ENCODE measurements around the gene THAP6. TPM values are rescaled to one million over a fixed set of nuclear protein-coding genes. Genes with fewer than 3 reads are reported as not detected.
A peak's percentile ranks its signal among the peaks of the same experiment; 100 is the strongest.

The THAP6 gene, protein sequence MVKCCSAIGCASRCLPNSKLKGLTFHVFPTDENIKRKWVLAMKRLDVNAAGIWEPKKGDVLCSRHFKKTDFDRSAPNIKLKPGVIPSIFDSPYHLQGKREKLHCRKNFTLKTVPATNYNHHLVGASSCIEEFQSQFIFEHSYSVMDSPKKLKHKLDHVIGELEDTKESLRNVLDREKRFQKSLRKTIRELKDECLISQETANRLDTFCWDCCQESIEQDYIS
- total RNA-seq: 10 to 100 TPM; 22.4 to 25.1 TPM

DNA sequence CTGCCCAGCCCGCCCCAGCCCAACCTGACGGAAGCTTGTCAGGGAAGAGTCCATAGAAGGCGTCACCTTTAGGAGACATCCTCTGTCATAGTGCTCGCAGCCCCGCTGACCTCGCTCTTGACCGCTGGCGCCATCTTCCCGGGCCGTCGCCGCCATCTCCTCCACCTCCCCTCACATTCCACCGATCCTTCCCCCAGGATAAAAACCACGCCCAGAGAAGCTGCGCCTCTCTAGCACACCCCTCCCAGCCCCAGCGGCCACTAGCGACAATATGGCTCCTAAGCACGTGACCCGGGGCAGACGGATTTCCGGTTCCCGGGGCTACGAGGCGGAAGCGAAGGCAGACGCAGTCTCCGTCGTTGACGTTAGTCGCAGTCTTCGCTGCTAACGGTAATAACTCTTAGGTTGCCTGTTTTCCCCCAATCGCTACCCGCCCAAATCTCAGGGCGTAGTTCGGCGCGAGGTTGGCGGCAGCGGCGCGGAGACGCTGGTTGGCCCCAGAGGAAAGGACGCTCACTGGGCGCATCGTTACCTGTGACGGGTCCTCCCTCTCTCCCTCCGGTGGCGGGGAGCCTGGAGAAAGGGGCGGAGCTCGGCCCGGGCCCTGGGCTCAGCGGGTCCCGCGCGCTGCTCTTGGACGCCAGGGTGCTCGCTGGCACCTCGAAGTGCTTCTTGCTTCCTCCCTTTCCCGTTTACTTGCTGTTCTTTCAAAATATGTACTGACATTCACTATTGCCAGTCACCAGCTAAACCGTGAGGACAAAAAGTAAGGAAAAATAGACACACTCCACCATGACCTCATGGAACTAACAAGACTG, at the start of gene THAP6, which contains the start of gene RCHY1:
THAP6 (plus strand) TSS at position 343 of the 818 bp plus-strand sequence. CDS start 980 bp downstream, outside the sequence.
RCHY1 (minus strand) TSS at position 273 of the 818 bp plus-strand sequence; CDS start at position 156, 117 bp downstream.
- Mint-ChIP-seq H3K27ac (peak within 1 kb of the TSS; percentile 99), H3K4me1 (peaks cover 28% of the 10 kb centered on the region), H3K36me3 (peaks cover 29% of the 10 kb centered on the region), H3K27me3 (no peaks in the 10 kb centered on the region), H3K9me3 (peaks cover 2% of the 10 kb centered on the region), H3K4me3 (no peak within 1 kb of the TSS)
- ATAC-seq (ENCODE audit: low read depth) (peak; percentile 90), DNase-seq (peak; percentile 92)
- POLR2A ChIA-PET: interaction anchor here (1.0 to 4.0 kb wide), 8 partner anchors 9 to 426 kb away, joined by 3 to 30 read pairs (median 4); partner anchors contain the start of genes NAAA and USO1

DNA sequence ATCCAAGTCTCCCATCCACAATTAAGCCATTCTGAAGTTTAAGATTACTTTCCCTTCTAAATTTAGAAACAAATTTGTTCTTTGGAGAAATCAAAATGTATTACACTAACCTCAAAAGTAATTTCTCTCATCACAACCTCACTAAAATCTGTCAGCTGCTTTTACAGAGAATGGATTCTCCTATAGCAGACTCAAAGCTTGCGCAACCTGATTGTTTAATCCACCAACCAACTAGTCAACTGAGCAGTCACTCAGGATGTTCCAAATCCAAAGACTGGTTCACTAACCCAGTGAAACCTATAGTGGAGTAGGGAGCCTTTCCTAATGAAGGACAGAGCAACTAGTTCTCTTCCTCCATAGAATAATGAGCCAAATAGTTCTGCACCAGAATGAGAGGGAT, 44.4 kb upstream of the THAP6 start:
- Mint-ChIP-seq H3K27ac (no peak overlapping the region), H3K4me3 (no peak overlapping the region), H3K9me3 (no peaks in the 10 kb centered on the region), H3K36me3 (peaks cover 7% of the 10 kb centered on the region), H3K4me1 (no peaks in the 10 kb centered on the region), H3K27me3 (no peaks in the 10 kb centered on the region)
- POLR2A ChIA-PET: no interaction called here
- ATAC-seq (ENCODE audit: low read depth) (no peak), DNase-seq (no peak)

DNA sequence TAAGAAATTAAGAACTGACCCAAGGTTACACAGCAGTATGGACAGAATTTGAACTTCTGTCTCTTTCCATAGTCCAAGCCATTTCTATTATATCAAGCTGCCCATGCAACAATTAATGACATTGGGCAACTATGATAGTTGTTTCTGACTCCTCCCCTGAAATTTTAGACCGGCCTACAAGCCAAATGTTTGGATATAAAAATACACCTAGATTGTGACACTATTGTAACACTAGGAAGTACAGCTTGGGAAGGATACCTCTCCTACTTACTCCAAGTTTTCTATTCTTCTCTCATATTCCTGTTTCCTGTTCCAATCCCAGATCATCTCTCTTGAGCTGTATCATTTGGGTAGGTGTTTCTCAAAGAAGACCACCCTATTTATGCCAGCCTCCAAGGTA, 43.5 kb upstream of the THAP6 start:
- no peak overlapping the region for H3K4me3 Mint-ChIP-seq

DNA sequence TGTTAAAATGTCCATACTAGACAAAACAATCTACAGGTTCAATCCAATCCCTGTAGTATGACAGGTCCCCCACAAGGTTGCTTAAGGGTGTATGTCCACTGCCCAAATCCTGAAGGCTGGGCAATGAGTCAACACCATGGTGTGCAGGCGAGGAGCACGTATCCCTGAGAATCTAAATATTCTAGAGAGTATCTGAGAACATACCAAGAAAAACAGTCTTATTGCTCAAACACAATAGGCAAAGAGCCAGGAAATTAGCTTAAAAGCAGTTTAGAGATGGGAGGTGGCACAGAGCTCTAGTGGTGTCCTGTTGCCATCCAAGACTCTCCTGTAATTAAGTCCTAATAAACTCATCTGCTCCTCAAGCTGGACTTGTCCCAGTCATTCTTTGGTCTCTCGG, 37.1 kb upstream of the THAP6 start:
- no peak for DNase-seq
- peaks cover 58% of the 10 kb centered on the region for H3K36me3 Mint-ChIP-seq

More for the DNA sequence above, 43.5 kb upstream of the THAP6 start:
- POLR2A ChIA-PET: no interaction called here
- H3K27me3 Mint-ChIP-seq: no peaks in the 10 kb centered on the region
- ATAC-seq (ENCODE audit: low read depth): no peak
- no peak overlapping the region for H3K27ac Mint-ChIP-seq
- H3K9me3 Mint-ChIP-seq: no peaks in the 10 kb centered on the region
- no peaks in the 10 kb centered on the region for H3K4me1 Mint-ChIP-seq
- DNase-seq: no peak
- peaks cover 10% of the 10 kb centered on the region for H3K36me3 Mint-ChIP-seq

GRCh38 chr4:75484190-75484589, 30.1 kb upstream of the THAP6 start:
- DNase-seq (no peak), ATAC-seq (ENCODE audit: low read depth) (no peak)
- H3K4me1 Mint-ChIP-seq: no peaks in the 10 kb centered on the region
- H3K9me3 Mint-ChIP-seq: peaks cover 1% of the 10 kb centered on the region
- peaks cover 29% of the 10 kb centered on the region for H3K36me3 Mint-ChIP-seq
- POLR2A ChIA-PET: no interaction called here
- no peaks in the 10 kb centered on the region for H3K27me3 Mint-ChIP-seq
- no peak overlapping the region for H3K27ac Mint-ChIP-seq
- H3K4me3 Mint-ChIP-seq: no peak overlapping the region

More for the DNA sequence above, 37.1 kb upstream of the THAP6 start:
- Mint-ChIP-seq H3K9me3 (peaks cover 3% of the 10 kb centered on the region), H3K4me1 (peaks cover 2% of the 10 kb centered on the region), H3K27ac (no peak overlapping the region), H3K4me3 (no peak overlapping the region), H3K27me3 (no peaks in the 10 kb centered on the region)
- POLR2A ChIA-PET: no interaction called here
- no peak for ATAC-seq (ENCODE audit: low read depth)

- no peak for ATAC-seq (ENCODE audit: low read depth)
- no peaks in the 10 kb centered on the region for H3K9me3 Mint-ChIP-seq
- no peak overlapping the region for H3K4me3 Mint-ChIP-seq
- POLR2A ChIA-PET: no interaction called here
- no peak for DNase-seq
- no peaks in the 10 kb centered on the region for H3K4me1 Mint-ChIP-seq
- H3K27ac Mint-ChIP-seq: no peak overlapping the region
- peaks cover 7% of the 10 kb centered on the region for H3K36me3 Mint-ChIP-seq
- no peaks in the 10 kb centered on the region for H3K27me3 Mint-ChIP-seq
Measured at GRCh38 chr4:75490155-75490554, 24.1 kb upstream of the THAP6 start.

DNA sequence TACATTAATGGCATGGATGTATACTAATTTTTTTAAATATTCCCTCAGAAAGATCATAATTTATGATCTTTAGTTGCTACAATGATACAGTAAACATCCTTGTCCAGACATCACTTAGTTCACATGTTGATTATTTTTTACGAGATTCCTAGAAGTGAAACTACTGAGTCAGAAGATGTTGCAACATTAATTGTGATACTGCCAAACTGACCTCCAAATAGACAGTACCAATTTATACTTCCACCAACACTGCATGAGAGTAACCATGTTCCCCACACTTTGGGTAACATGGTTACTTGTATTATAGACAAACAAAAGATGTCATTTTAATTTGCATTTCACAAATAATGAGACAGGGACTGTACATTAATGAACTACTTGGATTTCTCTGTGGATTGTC, 19.7 kb upstream of the THAP6 start:
- no peak overlapping the region for H3K4me3 Mint-ChIP-seq
- H3K27ac Mint-ChIP-seq: no peak overlapping the region
- peaks cover 30% of the 10 kb centered on the region for H3K36me3 Mint-ChIP-seq
- H3K4me1 Mint-ChIP-seq: peaks cover 13% of the 10 kb centered on the region
- DNase-seq: no peak
- H3K27me3 Mint-ChIP-seq: no peaks in the 10 kb centered on the region
- ATAC-seq (ENCODE audit: low read depth): no peak
- peaks cover 3% of the 10 kb centered on the region for H3K9me3 Mint-ChIP-seq
- POLR2A ChIA-PET: no interaction called here

DNA sequence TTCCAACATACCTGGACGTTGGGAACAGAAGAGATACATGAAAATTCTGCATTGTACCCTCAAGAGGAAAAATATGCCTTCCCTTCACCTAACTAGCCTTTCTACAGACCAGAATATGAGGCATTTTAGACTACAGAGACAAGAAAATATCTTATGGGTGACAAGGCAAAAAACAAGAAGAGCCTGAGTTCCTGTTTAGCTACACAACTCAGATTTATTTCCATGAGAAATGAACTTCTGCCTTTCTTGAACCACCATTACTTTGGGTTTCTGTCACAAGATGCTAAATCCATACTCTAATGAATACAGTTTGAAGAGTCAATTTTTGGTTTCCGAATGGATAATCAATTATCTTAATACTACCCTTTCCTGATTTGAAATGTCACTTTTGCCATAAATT, 18.8 kb upstream of the THAP6 start:
- POLR2A ChIA-PET: no interaction called here
- no peak overlapping the region for H3K4me3 Mint-ChIP-seq
- H3K9me3 Mint-ChIP-seq: peaks cover 3% of the 10 kb centered on the region
- no peaks in the 10 kb centered on the region for H3K27me3 Mint-ChIP-seq
- peaks cover 37% of the 10 kb centered on the region for H3K36me3 Mint-ChIP-seq
- no peak overlapping the region for H3K27ac Mint-ChIP-seq
- peaks cover 13% of the 10 kb centered on the region for H3K4me1 Mint-ChIP-seq
- no peak for DNase-seq
- ATAC-seq (ENCODE audit: low read depth): no peak

DNA sequence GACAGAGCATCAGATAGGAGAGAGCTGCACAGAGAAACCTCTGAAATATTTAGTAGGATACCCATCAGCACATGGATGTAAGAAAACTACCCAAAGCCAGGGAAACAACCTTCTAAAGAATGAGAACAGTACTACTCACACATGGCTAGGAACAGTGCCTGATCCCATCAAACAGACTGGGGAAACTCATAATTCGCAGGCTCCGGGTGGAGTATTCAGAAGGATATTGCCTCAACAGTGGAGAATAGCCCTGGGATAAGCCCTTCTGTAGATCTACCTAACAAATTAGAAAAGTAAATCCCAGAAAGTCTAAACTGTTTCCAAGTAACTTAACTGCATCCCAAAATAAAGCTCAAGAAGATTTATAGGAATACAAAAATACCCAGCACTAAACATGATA, 17.9 kb upstream of the THAP6 start:
- Mint-ChIP-seq H3K4me1 (peaks cover 13% of the 10 kb centered on the region), H3K9me3 (peaks cover 3% of the 10 kb centered on the region), H3K4me3 (no peak overlapping the region), H3K27ac (no peak overlapping the region), H3K36me3 (peaks cover 35% of the 10 kb centered on the region), H3K27me3 (no peaks in the 10 kb centered on the region)
- no peak for DNase-seq
- no peak for ATAC-seq (ENCODE audit: low read depth)
- POLR2A ChIA-PET: no interaction called here

GRCh38 chr4:75497133-75497532, 17.1 kb upstream of the THAP6 start:
- Mint-ChIP-seq H3K27ac (no peak overlapping the region), H3K27me3 (no peaks in the 10 kb centered on the region), H3K36me3 (peaks cover 34% of the 10 kb centered on the region), H3K4me3 (no peak overlapping the region), H3K4me1 (peaks cover 13% of the 10 kb centered on the region), H3K9me3 (peaks cover 3% of the 10 kb centered on the region)
- POLR2A ChIA-PET: no interaction called here
- ATAC-seq (ENCODE audit: low read depth): no peak
- DNase-seq: no peak

- Mint-ChIP-seq H3K4me1 (peaks cover 13% of the 10 kb centered on the region), H3K4me3 (no peak overlapping the region), H3K36me3 (peaks cover 34% of the 10 kb centered on the region), H3K27me3 (no peaks in the 10 kb centered on the region), H3K9me3 (peaks cover 3% of the 10 kb centered on the region), H3K27ac (no peak overlapping the region)
- DNase-seq: no peak
- no peak for ATAC-seq (ENCODE audit: low read depth)
- POLR2A ChIA-PET: interaction anchor here (0.7 kb wide), 1 partner anchor 17 kb away, joined by 3 read pairs; no protein-coding TSS in a partner anchor
Measured at GRCh38 chr4:75498041-75498440, 16.2 kb upstream of the THAP6 start.

- no peaks in the 10 kb centered on the region for H3K27me3 Mint-ChIP-seq
- peaks cover 41% of the 10 kb centered on the region for H3K36me3 Mint-ChIP-seq
- peaks cover 3% of the 10 kb centered on the region for H3K9me3 Mint-ChIP-seq
- DNase-seq (no peak), ATAC-seq (ENCODE audit: low read depth) (no peak)
- H3K4me3 Mint-ChIP-seq: no peak overlapping the region
- POLR2A ChIA-PET: no interaction called here
- peaks cover 13% of the 10 kb centered on the region for H3K4me1 Mint-ChIP-seq
- no peak overlapping the region for H3K27ac Mint-ChIP-seq
Measured at GRCh38 chr4:75499900-75500299, 14.4 kb upstream of the THAP6 start.

DNA sequence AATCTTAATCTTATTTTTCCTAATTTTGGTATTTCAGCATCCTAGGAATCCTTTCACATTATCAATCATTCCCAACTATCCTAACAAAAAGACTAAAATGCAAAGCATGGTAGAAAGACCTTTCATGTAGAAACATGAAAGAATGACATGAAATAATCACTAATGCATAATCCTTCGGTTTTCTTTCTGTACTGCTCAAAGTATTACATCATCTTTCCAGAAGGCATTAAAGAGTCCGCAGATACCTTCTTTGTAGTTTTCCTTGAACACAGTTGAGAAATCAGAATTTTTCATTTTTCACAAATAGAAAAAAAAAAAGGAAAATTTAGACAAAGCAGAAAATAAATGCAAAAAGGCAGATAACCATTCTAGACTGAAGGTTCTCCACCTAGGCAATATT, 11.6 kb upstream of the THAP6 start:
- DNase-seq (no peak), ATAC-seq (ENCODE audit: low read depth) (no peak)
- H3K9me3 Mint-ChIP-seq: peaks cover 3% of the 10 kb centered on the region
- H3K4me1 Mint-ChIP-seq: peaks cover 11% of the 10 kb centered on the region
- POLR2A ChIA-PET: no interaction called here
- no peaks in the 10 kb centered on the region for H3K27me3 Mint-ChIP-seq
- peaks cover 61% of the 10 kb centered on the region for H3K36me3 Mint-ChIP-seq
- H3K4me3 Mint-ChIP-seq: no peak overlapping the region
- no peak overlapping the region for H3K27ac Mint-ChIP-seq

GRCh38 chr4:75505630-75506029, 8.6 kb upstream of the THAP6 start:
- POLR2A ChIA-PET: interaction anchor here (1.3 kb wide), 1 partner anchor 9 kb away, joined by 6 read pairs; the partner anchor contains the start of genes RCHY1 and THAP6
- ATAC-seq (ENCODE audit: low read depth) (no peak), DNase-seq (no peak)
- peaks cover 2% of the 10 kb centered on the region for H3K9me3 Mint-ChIP-seq
- peaks cover 18% of the 10 kb centered on the region for H3K4me1 Mint-ChIP-seq
- no peak overlapping the region for H3K4me3 Mint-ChIP-seq
- H3K27me3 Mint-ChIP-seq: no peaks in the 10 kb centered on the region
- peaks cover 46% of the 10 kb centered on the region for H3K36me3 Mint-ChIP-seq
- no peak overlapping the region for H3K27ac Mint-ChIP-seq

All from activated naive CD8-positive, alpha-beta T cell treated with anti-CD3 and anti-CD28 coated beads, Interleukin-2, amount 10 ng/mL, durations not matched to agents 7 days and 5 days (primary cell).